22Rv1 (cell line): ENCODE results near the gene KPNA6.

ENCODE experiments used
- H3K27ac ChIP-seq: fragments of 450-650 bp; 2 replicates; pipeline ENCODE4 v1.5.1; 2017
- CTCF ChIP-seq: fragments of 450-650 bp; IDR thresholded peaks from 2 replicates; pipeline ENCODE4 v1.5.1; 2017; ENCODE audit warnings: mild to moderate bottlenecking
- ZFX ChIP-seq: fragments of 450-650 bp; IDR thresholded peaks from 2 replicates; pipeline ENCODE4 v1.6.1; 2017; ENCODE audit warnings: antibody characterized with exemption, borderline replicate concordance

The KPNA6 gene

GRCh38 chr1:32091176-32091575 is 16.7 kb upstream of the KPNA6 start:
- TF ChIP-seq CTCF (no peak), ZFX (no peak)
- no peak overlapping the region for H3K27ac ChIP-seq

GRCh38 chr1:32091591-32091990 is 16.3 kb upstream of the KPNA6 start:
- H3K27ac ChIP-seq, result no peak overlapping the region
- TF ChIP-seq ZFX, result no peak

- no peak overlapping the region for H3K27ac ChIP-seq
- no peak for TF ChIP-seq ZFX
- TF ChIP-seq CTCF, result no peak
Measured at GRCh38 chr1:32094746-32095521, 12.9 kb upstream of the KPNA6 start.

- TF ChIP-seq CTCF (no peak), ZFX (no peak)
Measured at GRCh38 chr1:32099426-32099825, 8.4 kb upstream of the KPNA6 start.

GRCh38 chr1:32100359-32100758 is 7.5 kb upstream of the KPNA6 start:
- no peak overlapping the region for H3K27ac ChIP-seq
- TF ChIP-seq CTCF (no peak), ZFX (no peak)

More at GRCh38 chr1:32099426-32099825, 8.4 kb upstream of the KPNA6 start:
- H3K27ac ChIP-seq, result no peak overlapping the region

GRCh38 chr1:32100807-32101708 is 6.8 kb upstream of the KPNA6 start:
- H3K27ac ChIP-seq, result no peak overlapping the region
- no peak for TF ChIP-seq CTCF
- TF ChIP-seq ZFX, result no peak

- H3K27ac ChIP-seq, result peak overlapping the region; percentile 23; the same call in 1 of the 2 replicates
- TF ChIP-seq ZFX (no peak), CTCF (no peak)
Measured at GRCh38 chr1:32104127-32104526, 3.7 kb upstream of the KPNA6 start.
